ENCODE data around the gene OTULIN.

OTULIN gene

GRCh38 chr5:14668181-14668591 is 3.7 kb downstream of the OTULIN start:
- no peak for DNase-seq (ENCODE audit: low spot score)

- no peak for DNase-seq (ENCODE audit: low spot score)
Measured at GRCh38 chr5:14669415-14669814, 4.9 kb downstream of the OTULIN start.

- no peak for DNase-seq (ENCODE audit: low spot score)
Measured at GRCh38 chr5:14669975-14670374, 5.5 kb downstream of the OTULIN start.

GRCh38 chr5:14671414-14671813 is 6.9 kb downstream of the OTULIN start:
- DNase-seq (ENCODE audit: low spot score), result no peak

- DNase-seq (ENCODE audit: low spot score), result no peak
Measured at GRCh38 chr5:14672082-14672481, 7.6 kb downstream of the OTULIN start.

- no peak for DNase-seq (ENCODE audit: low spot score)
Measured at GRCh38 chr5:14672484-14673394, 8.2 kb downstream of the OTULIN start.

- no peak for DNase-seq (ENCODE audit: low spot score)
Measured at GRCh38 chr5:14673443-14673842, 8.9 kb downstream of the OTULIN start.

GRCh38 chr5:14674983-14675854 is 10.7 kb downstream of the OTULIN start:
- no peak for DNase-seq (ENCODE audit: low spot score)

GRCh38 chr5:14675865-14676300 is 11.4 kb downstream of the OTULIN start:
- no peak for DNase-seq (ENCODE audit: low spot score)

GRCh38 chr5:14676320-14676719 is 11.8 kb downstream of the OTULIN start:
- no peak for DNase-seq (ENCODE audit: low spot score)

GRCh38 chr5:14678773-14679334 is 14.3 kb downstream of the OTULIN start:
- no peak for DNase-seq (ENCODE audit: low spot score)

- DNase-seq (ENCODE audit: low spot score), result no peak
Measured at GRCh38 chr5:14679595-14679994, 15.1 kb downstream of the OTULIN start.

GRCh38 chr5:14681236-14681752 is 16.8 kb downstream of the OTULIN start:
- DNase-seq (ENCODE audit: low spot score), result no peak

- DNase-seq (ENCODE audit: low spot score), result no peak
Measured at GRCh38 chr5:14683906-14684455, 19.5 kb downstream of the OTULIN start.

- no peak for DNase-seq (ENCODE audit: low spot score)
Measured at GRCh38 chr5:14684757-14685156, 20.2 kb downstream of the OTULIN start.

- peak; percentile 68 for DNase-seq (ENCODE audit: low spot score)
Measured at GRCh38 chr5:14685757-14686156, 21.2 kb downstream of the OTULIN start.

GRCh38 chr5:14686517-14686916 is 22.0 kb downstream of the OTULIN start:
- no peak for DNase-seq (ENCODE audit: low spot score)

GRCh38 chr5:14687023-14687665 is 22.6 kb downstream of the OTULIN start:
- no peak for DNase-seq (ENCODE audit: low spot score)

GRCh38 chr5:14693070-14693469 is 28.6 kb downstream of the OTULIN start:
- no peak for DNase-seq (ENCODE audit: low spot score)

GRCh38 chr5:14695152-14695551 is 30.6 kb downstream of the OTULIN start:
- DNase-seq (ENCODE audit: low spot score), result no peak

GRCh38 chr5:14696057-14696456 is 31.5 kb downstream of the OTULIN start:
- DNase-seq (ENCODE audit: low spot score), result no peak
